AG08395 (cell line): Measurements from ENCODE around the gene SCIN.
A peak's percentile ranks its signal among the peaks of the same experiment; 100 is the strongest.
"Not testable (repeated sequence)": the region's sequence is repeated elsewhere in the genome, so short reads cannot be mapped to it uniquely, and the experiment has no call there.

Experiments
- DNase-seq: peaks from one replicate; pipeline ENCODE4 v3.0.0; 2012; ENCODE audit warnings: mixed read lengths, low spot score

Gene SCIN

DNA sequence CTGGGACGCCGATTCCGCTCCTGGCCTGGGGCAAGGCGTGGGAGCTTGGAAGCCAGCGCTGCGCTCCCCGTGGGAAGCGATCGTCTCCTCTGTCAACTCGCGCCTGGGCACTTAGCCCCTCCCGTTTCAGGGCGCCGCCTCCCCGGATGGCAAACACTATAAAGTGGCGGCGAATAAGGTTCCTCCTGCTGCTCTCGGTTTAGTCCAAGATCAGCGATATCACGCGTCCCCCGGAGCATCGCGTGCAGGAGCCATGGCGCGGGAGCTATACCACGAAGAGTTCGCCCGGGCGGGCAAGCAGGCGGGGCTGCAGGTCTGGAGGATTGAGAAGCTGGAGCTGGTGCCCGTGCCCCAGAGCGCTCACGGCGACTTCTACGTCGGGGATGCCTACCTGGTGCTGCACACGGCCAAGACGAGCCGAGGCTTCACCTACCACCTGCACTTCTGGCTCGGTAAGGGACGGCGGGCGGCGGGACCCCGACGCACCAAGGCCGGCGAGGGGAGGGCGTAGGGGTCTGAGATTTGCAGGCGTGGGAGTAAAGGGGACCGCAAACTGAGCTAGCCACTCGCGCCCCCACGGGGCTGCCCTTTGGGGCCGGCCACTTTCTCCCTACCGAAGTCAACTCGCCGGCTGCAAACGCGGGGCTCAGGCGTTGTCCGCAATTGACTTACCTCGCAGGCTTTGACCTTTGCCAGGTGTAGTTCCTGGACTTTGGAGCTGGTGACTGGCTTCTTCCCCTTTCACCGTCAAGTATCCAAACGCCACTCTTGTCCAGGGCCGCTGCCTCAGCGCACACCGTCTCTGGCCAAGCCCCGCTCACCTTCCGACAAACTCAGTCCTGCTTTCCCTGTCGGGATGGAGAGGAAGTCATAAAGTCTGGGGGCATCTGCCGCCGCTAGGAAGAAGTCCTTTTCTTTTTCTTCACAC, at the start of gene SCIN:
Gene SCIN (plus strand): TSS at position 187 of the 928 bp plus-strand sequence. CDS start 67 bp downstream, at position 254.
- DNase-seq = peak; percentile 26

DNA sequence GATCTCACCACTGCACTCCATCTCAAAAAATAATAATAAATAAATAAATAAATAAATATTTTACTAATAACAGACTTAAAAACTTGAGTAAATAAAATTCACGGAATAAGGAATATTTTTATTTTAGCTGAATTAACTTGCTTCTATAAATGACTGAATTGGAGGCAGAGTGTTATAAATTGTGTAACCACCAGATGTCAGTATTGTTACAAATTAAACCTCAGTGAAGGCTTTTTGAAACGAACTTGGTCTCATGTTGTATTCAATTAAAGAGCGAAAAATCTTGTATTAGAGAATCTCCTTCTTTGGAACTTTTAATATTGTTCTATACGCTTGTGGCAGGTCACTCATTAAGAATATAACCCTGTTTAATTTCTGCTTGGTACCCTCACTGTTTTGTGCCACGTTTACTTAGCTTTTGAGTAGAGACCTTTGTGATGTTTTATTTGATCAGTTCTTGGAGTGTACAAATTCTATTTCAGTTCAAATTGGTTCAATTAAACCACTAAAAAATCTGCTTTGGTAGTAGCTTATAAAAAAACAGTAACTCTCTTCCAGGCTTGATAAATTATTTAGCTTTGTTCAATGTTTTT, 45.6 kb upstream of the SCIN start:
- peak; percentile 31 for DNase-seq

DNA sequence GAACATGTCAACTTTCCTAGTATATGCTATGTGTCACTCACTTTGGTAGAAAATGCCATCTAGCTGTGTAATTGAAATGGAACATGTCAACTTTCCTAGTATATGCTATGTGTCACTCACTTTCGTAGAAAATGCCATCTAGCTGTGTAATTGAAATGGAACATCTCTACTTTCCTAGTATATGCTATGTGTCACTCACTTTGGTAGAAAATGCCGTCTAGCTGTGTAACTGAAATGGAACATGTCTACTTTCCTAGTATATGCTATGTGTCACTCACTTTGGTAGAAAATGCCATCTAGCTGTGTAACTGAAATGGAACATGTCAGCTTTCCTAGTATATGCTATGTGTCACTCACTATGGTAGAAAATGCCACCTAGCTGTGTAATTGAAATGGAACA, 43.8 kb upstream of the SCIN start:
- not testable (repeated sequence) for DNase-seq

DNA sequence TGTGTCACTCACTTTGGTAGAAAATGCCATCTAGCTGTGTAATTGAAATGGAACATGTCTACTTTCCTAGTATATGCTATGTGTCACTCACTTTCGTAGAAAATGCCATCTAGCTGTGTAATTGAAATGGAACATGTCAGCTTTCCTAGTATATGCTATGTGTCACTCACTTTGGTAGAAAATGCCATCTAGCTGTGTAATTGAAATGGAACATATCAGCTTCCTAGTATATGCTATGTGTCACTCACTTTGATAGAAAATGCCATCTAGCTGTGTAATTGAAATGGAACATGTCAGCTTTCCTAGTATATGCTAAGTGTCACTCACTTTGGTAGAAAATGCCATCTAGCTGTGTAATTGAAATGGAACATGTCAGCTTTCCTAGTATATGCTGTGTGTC, 42.9 kb upstream of the SCIN start:
- DNase-seq = not testable (repeated sequence)

DNA sequence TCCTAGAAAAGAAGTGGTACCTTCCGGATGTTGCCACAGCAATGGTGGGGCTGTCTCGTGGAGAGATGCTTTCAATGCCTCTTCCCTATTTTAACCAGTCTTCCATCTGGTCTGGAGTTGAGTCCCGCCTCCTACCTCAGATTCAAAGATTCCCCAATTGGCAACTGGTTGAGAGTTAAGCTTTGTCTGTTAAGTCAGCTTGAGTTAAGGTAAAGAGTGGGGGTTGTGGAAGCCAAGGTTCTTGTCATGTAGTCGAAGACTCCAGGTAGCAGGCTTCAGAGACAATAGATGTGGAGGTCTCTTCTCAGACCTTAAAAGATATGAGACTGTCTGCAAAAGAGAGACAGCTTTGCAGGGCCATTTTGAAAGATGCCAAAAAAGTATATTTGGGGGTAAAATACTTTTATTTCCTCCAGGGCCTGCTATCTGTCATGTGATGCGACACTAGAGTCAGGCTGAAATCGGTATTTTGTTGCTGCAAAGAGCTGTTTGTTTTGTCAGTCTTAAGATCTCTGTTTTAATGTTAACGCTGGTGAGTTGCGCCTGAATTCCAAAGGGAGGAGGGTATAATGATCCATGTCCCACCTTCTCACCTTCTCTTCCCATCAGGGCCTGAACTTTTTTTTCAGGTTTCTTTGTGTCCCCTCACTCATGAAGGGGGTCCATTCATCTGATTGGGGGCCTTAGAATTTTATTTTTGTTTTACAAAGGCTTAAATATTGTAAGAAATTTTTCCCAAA, 40.4 kb upstream of the SCIN start:
- DNase-seq = no peak

DNA sequence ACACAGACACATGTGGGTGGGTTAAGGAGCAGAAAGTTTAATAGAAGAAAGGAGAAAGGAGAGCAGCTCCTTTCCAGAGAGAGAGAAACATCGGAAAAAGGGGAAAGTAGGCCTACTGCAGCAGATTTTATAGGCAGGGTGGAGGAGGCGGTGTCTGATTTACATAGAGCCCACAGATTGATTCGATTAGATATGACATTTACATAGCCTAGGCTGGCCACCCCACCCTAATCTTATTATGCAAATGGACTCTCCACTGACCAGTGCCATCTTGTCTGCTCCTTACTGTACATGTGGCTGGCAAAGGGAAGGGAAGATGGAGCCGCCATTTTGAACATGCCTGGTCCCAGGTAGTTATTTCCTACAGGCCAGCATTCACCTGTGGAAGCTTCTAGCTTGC, 38.7 kb upstream of the SCIN start:
- no peak for DNase-seq

DNA sequence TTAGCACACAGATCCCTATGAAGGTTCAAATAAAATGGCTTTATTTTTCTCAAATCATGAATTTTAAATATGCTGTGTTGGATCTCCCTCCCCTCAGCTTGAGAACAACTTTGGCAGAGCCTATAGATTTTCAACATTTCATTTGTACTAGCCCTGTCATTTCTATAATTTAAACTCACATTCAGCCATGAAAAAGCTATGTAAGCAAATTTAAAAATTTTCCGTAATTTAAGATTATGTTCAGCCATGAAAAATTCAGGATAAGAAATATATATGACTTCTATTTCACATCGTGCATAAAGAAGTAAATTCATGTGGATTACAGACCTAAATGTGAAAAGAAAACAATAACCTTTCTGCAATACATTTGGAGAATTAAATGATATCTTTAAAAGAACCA, 36.5 kb upstream of the SCIN start:
- no peak for DNase-seq

DNA sequence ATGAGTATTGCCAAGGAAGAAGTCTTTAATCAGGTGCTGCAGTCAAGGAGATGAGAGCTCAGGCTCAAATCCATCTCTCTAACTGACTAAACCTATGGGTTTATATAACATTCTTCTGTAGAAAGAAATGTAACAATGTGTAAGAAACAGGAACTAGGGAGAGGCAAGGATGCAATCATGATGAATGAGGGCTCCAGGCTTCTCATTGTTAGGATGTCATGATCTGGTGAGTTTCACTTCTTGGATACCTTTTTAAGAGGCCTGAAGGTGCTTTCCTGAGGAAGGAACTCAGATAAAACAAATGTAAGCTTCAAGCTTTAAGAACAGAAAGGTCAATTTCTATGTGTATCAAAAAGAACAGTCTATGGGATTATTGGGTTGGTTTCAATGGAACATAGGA, 30.8 kb upstream of the SCIN start:
- DNase-seq = no peak

DNA sequence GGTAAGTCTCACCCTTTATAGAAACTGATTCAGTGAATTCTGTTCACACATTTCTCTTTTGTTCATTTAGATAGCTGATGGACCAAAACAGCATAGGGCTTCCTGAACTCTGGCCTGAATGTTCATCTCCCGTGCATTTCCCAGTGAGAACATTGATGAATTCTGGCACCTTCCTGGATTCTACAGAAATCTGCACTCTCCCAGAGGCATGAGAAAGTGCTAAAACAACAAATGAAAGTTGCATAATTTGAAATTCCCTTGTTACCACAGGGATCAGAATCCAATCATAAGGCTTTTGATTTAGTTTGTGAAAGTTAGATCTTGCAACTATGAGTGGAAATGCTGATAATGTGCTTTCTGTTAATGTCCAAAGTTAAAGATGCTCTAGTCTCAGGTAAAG, 29.7 kb upstream of the SCIN start:
- no peak for DNase-seq

DNA sequence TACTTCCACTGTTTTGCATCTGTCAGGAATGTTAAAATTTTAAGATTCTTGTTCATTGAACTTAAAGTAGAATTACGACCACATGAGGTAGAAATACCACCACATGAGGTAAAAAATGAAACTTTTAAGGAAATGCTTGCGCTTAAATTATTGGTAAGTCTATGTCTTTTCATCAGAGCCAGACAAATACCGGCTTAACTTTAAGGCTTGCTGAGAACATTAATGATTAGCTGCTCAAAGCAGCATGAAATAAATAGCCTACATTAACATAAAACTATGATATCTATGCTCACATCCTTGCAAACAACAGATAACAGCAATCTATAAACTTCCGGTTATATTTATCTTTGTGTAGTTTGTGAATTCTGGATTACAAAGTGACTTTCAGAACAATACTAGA, 26.9 kb upstream of the SCIN start:
- no peak for DNase-seq

DNA sequence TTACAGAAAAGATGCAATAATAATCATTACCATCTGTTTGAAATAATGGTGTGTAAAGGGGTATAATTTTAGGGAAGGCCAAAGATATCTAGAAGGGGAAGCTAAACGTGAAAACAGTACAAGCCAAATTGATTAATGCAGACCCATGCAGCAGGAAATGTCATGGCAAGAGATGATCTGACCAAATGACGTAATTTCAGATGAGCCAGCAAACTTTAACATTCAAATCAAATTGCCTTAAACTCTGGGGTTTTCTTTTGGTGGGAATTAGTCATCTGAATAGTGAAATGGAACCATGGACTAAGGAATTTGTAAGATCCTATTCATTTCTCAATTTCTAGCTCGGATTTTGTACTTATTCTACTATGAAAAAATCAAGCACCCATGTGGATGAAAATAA, 21.4 kb upstream of the SCIN start:
- DNase-seq = peak; percentile 10

DNA sequence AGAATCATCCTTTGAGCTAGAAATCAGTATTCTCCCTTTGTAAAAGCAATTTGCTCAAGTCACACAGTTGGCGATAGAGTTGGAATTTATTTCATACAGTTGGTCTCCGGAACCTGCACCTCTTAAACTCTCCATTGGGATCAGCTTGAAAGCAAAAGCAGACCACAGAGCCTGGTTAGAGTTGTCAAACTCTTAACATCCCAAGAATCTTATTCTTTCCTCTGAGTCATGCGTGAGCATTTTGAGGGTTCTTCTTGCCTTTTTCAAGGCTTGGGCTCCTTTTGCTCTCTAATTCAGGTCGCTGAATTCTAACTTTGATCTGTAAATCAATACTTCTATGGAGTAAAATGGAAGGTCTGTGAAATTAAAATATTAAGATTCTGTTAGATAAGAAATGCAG, 19.6 kb upstream of the SCIN start:
- DNase-seq = no peak

DNA sequence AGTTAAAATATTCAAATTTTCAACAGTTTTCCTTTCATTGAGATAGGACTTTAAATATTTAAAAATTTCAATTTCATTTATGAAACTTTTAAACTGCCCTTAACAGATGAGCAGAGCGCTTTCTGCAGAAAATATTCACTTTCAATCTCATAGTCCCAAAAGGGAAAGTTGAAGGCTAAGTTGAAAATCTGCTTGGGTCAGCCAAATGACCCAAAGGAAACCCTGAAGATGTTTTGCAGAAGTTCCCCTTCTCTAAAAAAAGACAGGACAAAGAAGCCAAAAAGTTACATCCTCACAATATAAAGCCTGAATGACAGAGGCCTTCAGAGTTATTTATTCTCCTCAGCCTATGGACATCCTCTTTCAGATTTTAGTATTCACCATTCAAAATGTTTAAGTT, 17.6 kb upstream of the SCIN start:
- DNase-seq = no peak

DNA sequence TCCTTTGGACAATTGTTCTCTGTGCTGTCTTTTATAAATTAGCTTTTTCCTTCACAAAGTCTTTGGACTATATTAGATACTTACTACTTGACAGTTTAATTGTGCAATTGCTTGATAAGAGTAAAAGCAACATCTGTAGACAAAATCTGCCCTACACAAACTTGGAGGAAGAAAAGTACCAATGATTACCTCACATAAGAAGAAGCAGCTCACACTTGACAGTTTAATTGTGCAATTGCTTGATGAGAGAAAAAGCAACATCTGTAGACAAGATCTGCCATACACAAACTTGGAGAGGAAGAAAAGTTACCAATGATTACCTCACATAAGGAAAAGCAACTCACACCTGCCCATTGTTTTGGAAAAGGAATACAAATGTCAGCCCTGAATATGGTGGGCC, 17.1 kb upstream of the SCIN start:
- DNase-seq = no peak

DNA sequence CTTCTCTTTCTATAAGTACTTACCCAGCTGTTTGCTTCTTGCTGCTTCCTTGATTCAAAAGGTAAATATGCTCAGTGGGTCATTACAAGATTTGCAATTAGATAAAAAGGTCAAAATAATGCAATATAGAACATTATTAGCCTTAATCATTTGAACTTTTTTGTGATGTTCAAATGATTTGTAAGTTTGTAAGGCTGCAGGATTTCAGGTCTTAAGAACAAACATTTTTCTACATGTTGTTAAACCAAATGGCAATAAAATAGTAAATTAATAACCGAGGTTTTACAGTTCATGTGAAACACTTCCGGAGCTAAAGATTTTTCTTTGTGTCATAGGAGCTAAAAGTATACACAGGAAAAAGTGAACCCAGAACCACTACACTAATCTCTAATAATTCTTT, 16.2 kb upstream of the SCIN start:
- DNase-seq = no peak

DNA sequence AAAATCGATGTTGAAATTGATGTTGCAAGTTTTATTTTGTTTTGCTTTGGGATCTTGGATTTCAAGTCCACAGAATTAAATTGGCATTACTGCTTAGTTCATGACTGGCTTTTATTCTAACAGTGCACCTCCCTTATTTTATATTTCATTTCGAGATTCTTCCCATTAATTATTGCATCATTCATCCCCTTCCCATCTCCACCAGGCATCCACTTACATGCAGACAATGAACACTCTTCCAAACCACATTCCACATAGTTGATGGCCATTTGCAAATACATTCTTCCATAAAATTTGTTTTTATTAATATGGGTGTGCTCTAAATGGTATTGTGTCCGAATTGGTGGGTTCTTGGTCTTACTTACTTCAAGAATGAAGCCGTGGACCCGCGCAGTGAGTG, 15.6 kb upstream of the SCIN start:
- no peak for DNase-seq

DNA sequence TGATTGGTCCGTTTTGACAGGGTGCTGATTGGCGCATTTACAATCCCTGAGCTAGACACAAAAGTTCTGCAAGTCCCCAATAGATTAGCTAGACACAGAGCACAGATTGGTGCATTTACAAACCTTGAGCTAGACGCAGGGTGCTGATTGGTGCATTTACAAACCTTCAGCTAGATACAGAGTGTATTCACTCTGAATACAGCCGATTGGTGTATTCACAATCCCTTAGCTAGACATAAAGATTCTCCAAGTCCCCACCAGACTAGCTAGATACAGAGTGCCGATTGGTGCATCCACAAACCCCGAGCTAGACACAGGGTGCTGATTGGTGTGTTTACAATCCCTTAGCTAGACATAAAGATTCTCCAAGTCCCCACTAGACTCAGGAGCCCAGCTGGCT, 14.8 kb upstream of the SCIN start:
- not testable (repeated sequence) for DNase-seq

DNA sequence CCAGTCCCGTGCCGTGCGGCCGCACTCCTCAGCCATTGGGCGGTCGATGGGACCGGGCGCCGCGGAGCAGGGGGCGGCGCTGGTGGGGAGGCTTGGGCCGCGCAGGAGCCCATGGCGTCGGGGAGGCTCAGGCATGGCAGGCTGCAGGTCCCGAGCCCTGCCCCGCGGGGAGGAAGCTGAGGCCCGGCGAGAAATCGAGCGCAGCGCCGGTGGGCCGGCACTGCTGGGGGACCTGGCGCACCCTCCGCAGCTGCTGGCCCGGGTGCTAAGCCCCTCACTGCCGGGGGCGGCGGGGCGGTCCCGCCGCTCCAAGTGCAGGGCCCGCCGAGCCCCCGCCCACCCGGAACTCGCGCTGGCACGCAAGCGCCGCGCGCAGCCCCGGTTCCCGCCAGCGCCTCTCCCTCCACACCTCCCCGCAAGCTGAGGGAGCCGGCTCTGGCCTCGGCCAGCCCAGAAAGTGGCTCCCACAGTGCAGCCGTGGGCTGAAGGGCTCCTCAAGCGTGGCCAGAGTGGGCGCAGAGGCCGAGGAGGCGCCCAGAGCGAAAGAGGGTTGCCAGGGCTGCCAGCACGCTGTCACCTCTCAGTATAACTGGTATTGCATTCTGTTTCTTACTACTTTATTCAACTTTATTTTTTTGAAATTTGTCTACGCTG, 14.3 kb upstream of the SCIN start:
- DNase-seq = not testable (repeated sequence)

DNA sequence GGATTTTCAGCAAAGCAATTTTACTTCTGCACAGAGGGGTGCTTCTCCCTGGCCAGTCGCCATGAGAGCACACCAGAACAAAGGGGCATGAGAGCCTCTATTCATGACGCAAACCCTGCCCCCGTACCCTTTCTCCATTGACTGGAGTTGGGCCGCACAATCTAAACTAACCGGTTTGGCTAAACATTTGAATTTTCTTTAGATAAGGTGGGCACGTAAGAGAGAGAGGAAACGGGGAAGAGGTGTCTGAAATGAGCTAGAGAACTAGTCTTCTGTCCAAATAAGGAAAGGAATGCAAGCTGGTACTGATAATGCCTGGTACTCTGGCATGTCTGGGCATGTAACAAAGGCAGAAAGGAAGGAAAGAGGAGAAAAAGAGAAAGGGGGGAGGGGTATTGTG, 13.2 kb upstream of the SCIN start:
- no peak for DNase-seq

DNA sequence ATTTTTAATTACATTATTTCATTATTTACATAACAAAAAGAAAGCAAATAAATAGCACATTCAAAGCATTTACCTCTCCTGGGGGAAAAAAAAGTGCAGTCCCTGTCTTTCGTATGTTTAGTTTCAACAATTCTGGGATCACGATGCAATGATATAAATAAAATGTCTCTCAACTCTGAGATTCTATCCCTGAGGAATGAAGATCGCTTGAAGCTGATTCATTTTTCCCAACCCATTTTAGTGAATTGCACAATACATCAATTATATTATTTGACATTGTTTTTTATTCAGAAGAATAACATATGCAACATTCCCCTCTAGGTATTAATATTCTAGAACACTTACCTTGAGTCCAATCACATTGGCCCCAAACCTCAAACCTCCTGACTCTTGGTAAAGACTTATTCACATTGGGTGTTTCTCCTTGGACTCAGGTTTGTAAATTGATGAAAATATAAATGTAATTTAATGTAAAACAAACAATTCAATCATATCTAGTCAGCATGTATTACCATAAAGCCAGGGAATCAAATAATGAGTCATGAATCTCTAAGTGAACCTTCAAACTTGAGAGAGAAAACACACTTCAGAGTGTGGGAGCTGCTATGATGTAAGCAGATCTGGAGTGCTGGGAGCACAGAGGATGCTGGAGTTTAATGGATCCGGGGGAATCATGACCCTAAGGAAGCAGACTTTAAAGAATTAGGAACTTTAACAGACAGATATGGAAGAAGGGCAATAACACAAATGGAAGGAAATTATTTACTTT, 5.3 kb upstream of the SCIN start:
- no peak for DNase-seq

DNA sequence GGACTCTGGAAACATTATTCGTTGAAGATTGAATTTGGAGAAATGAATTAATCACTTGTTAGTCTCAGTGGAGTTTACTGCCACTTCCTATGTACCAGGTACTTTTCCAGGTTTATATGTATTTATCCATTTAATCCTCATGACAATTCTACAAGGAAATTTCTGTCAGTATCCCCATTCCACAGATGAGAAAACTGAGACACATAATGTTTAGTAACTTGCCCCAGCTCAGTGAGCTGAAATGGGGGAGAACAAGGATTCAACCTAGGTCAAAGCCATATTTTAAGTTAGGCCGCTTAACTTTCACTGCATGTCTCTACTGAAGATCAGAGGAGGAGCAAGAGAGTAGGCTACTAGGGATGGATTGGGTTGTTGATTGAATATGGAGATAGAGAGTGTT, 4.6 kb upstream of the SCIN start:
- DNase-seq = no peak

DNA sequence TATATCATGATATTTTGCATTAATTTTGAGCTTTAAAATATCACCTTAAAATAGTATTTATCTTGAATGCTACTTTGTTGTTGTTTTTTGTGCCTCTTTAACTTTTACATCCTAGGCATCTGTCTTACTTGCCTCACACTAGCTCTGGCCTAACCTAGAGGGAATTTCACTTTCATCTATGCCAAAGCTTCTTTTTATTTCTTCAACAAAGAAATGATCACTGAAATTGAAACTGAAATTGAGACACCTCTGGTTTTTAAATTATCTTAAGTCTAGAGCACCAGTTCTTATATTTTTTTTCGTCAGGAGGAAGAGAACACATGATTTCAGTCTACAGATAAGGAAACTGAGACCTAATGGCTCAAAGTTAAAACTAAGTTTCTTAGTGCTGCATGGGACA, 3.5 kb upstream of the SCIN start:
- no peak for DNase-seq
